ENCODE results near the gene POU2F3. TPM values are rescaled to one million over a fixed set of nuclear protein-coding genes. Genes with fewer than 3 reads are reported as not detected.

Gene POU2F3
- total RNA-seq, 1 donor: not detected

GRCh38 chr11:120350637-120351036 is 110.7 kb downstream of the POU2F3 start:
- H3K4me3 ChIP-seq (ENCODE audit: low read length): no peak overlapping the region
- no peaks in the 10 kb centered on the region for H3K4me1 ChIP-seq (ENCODE audit: insufficient read depth, low read length)
- no peaks in the 10 kb centered on the region for H3K9me3 ChIP-seq (ENCODE audit: low read depth, low read length)
- H3K27me3 ChIP-seq (ENCODE audit: insufficient read depth, low read length): peaks cover 95% of the 10 kb centered on the region

GRCh38 chr11:120352405-120352804 is 112.5 kb downstream of the POU2F3 start:
- H3K27me3 ChIP-seq (ENCODE audit: insufficient read depth, low read length): peaks cover 95% of the 10 kb centered on the region
- H3K4me1 ChIP-seq (ENCODE audit: insufficient read depth, low read length): no peaks in the 10 kb centered on the region
- no peak overlapping the region for H3K4me3 ChIP-seq (ENCODE audit: low read length)
- no peaks in the 10 kb centered on the region for H3K9me3 ChIP-seq (ENCODE audit: low read depth, low read length)

DNA sequence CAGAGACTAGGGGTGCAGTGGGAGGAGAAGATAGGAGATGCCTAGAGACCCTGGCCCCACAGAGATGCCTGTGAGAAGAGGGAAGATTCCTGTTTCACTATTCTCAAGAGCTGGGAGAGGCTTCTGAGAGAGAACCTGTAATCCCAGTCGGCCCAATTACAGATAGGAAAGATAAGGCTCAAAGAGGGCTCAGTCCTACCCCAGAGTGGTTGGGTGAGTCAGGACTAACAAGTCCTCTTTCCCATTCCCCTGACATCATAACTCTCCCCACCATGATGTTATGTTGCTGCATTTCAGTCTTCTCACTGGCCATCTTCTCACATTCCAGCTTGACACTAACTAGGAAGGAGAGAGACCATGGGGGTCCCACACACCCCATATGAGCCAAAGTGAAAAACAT is 114.1 kb downstream of the POU2F3 start:
- Histone ChIP-seq H3K9me3 (ENCODE audit: low read depth, low read length) (no peaks in the 10 kb centered on the region), H3K27me3 (ENCODE audit: insufficient read depth, low read length) (peaks cover 95% of the 10 kb centered on the region), H3K4me3 (ENCODE audit: low read length) (no peak overlapping the region), H3K4me1 (ENCODE audit: insufficient read depth, low read length) (no peaks in the 10 kb centered on the region)

GRCh38 chr11:120354779-120355178 is 114.8 kb downstream of the POU2F3 start:
- Histone ChIP-seq H3K4me3 (ENCODE audit: low read length) (no peak overlapping the region), H3K4me1 (ENCODE audit: insufficient read depth, low read length) (no peaks in the 10 kb centered on the region), H3K27me3 (ENCODE audit: insufficient read depth, low read length) (peaks cover 95% of the 10 kb centered on the region)

DNA sequence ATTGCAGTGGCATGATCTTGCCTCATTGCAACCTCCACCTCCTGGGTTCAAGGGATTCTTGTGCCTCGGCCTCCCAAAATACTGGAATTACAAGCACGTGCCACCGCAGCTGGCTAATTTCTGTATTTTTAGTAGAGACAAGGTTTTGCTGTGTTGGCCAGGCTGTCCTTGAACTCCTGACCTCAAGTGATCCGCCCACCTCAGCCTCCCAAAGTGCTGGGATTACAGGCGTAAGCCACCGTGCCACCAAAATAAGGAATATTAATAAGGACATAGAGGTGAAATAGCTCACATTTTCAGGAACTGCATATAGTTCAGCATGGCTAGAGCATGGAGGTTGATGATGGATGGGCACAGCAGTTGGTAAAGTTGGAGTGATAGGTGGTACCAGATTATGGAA is 117.7 kb downstream of the POU2F3 start:
- Histone ChIP-seq H3K9me3 (ENCODE audit: low read depth, low read length) (no peaks in the 10 kb centered on the region), H3K4me1 (ENCODE audit: insufficient read depth, low read length) (no peaks in the 10 kb centered on the region), H3K27me3 (ENCODE audit: insufficient read depth, low read length) (peaks cover 99% of the 10 kb centered on the region), H3K4me3 (ENCODE audit: low read length) (no peak overlapping the region)

More at GRCh38 chr11:120354779-120355178, 114.8 kb downstream of the POU2F3 start:
- no peaks in the 10 kb centered on the region for H3K9me3 ChIP-seq (ENCODE audit: low read depth, low read length)

GRCh38 chr11:120358729-120359128 is 118.8 kb downstream of the POU2F3 start:
- H3K4me3 ChIP-seq (ENCODE audit: low read length): no peak overlapping the region
- H3K4me1 ChIP-seq (ENCODE audit: insufficient read depth, low read length): no peaks in the 10 kb centered on the region
- H3K27me3 ChIP-seq (ENCODE audit: insufficient read depth, low read length): peaks cover 90% of the 10 kb centered on the region
- H3K9me3 ChIP-seq (ENCODE audit: low read depth, low read length): no peaks in the 10 kb centered on the region

GRCh38 chr11:120363436-120363835 is 123.5 kb downstream of the POU2F3 start:
- Histone ChIP-seq H3K4me1 (ENCODE audit: insufficient read depth, low read length) (no peaks in the 10 kb centered on the region), H3K4me3 (ENCODE audit: low read length) (no peak overlapping the region), H3K27me3 (ENCODE audit: insufficient read depth, low read length) (peaks cover 60% of the 10 kb centered on the region), H3K9me3 (ENCODE audit: low read depth, low read length) (no peaks in the 10 kb centered on the region)

DNA sequence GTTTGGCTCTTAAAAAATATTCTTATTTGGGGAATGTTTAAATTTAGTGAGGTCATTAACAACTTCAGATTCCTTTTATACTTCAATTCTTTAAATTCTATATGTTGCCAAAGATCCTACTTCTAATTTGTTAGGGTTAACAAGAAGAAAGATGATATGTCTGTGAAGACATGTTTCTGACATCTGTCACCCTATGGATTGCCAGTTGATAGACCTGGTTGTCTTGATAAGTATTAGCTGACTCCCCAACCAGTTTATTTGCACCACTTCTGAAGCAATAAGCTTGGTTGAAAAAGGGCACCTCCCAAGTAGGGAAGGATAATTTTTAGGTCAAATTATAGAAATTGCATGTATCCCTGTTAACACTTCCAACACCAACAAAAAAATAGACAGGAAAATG is 125.6 kb downstream of the POU2F3 start:
- H3K9me3 ChIP-seq (ENCODE audit: low read depth, low read length): no peaks in the 10 kb centered on the region
- H3K4me3 ChIP-seq (ENCODE audit: low read length): no peak overlapping the region
- H3K27me3 ChIP-seq (ENCODE audit: insufficient read depth, low read length): peaks cover 43% of the 10 kb centered on the region
- H3K4me1 ChIP-seq (ENCODE audit: insufficient read depth, low read length): no peaks in the 10 kb centered on the region

Other genes with a start within 250 kb of the POU2F3 start
- gene TRIM29, start 102.0 kb upstream of the POU2F3 start, total RNA-seq: not detected
- 13.3 TPM for gene OAF, start 29.1 kb upstream of the POU2F3 start, total RNA-seq
- gene TLCD5, start 85.2 kb downstream of the POU2F3 start, total RNA-seq: not detected
- 12.9 TPM for gene ARHGEF12, start 96.3 kb downstream of the POU2F3 start, total RNA-seq